HepG2 (cell line): ENCODE data around the gene RAB11FIP5. TPM values are rescaled to one million over a fixed set of nuclear protein-coding genes. Genes with fewer than 3 reads are reported as not detected.

ENCODE experiments used
- ATAC-seq: fragments of 200-7000 bp; cut with Tn5 transposase; 3 replicates; pipeline ENCODE4 v1.9.1; 2020; ENCODE audit warnings: mild to moderate bottlenecking, moderate library complexity
- Bru-seq: library from RNA; stranded (reverse); fragments of 400-500 nt; gene quantifications from one replicate; lab custom pipeline; 2021; lab: Mats Ljungman, UMichigan
- BruChase-seq, 2 experiments: library from RNA; stranded (reverse); fragments of 400-500 nt; gene quantifications; one replicate each; lab custom pipeline; 2021; lab: Mats Ljungman, UMichigan
- BruUV-seq: library from RNA; stranded (reverse); fragments of 400-500 nt; replicated peaks from 2 replicates; lab custom pipeline; 2021; lab: Mats Ljungman, UMichigan
- CTCF ChIA-PET: fragments of 300-600 bp; formaldehyde crosslinking; extraction: SDS; loops from one replicate; lab custom pipeline; 2021; ENCODE audit warnings: low total read pairs, inconsistent platforms, low intra/inter-chr PET ratio; lab: Yijun Ruan, JAX
- POLR2A ChIA-PET: fragments of 350-600 bp; sonication (Branson Sonifier 250); formaldehyde crosslinking; loops from one replicate; lab custom pipeline; 2020; ENCODE audit warnings: antibody characterized with exemption, inconsistent platforms; lab: Yijun Ruan, JAX
- DNase-seq: peaks from one replicate; pipeline ENCODE4 v3.0.0-alpha.2; 2015; ENCODE audit warnings: low spot score
- FAIRE-seq: peaks from 3 replicates; lab custom pipeline; 2011; peaks lifted over from hg19 to GRCh38; lab: Jason Lieb, UNC
- H2AFZ ChIP-seq: one replicate; pipeline ENCODE4 v1.6.1; 2011; ENCODE audit warnings: low read length, inconsistent platforms
- H3K27ac ChIP-seq: fragments of 300-600 bp; 3 replicates; pipeline ENCODE4 v1.8.0; 2011; ENCODE audit warnings: mixed run types, mild to moderate bottlenecking, mixed read lengths, low read length, inconsistent platforms; ENCODE audit not compliant: insufficient read depth; ENCODE audit errors: extremely low read length
- H3K27me3 ChIP-seq, 2 experiments: fragments of 200-600 bp in 1 of 2; 2 replicates in 1 of 2; 3 replicates in 1 of 2; pipeline versions ENCODE4 v1.6.0 to v1.8.0; 2011; ENCODE audit warnings: low read length in 2 of 2, mild to moderate bottlenecking in 2 of 2, moderate library complexity in 2 of 2, inconsistent platforms in 1 of 2; ENCODE audit not compliant: insufficient read depth in 2 of 2, control insufficient read depth in 1 of 2
- H3K36me3 ChIP-seq, 2 experiments: fragments of 200-600 bp in 1 of 2; replicated peaks in 1 of 2; 2 replicates in 1 of 2; 3 replicates in 1 of 2; pipeline versions ENCODE4 v1.5.1 to v1.8.0; 2011; ENCODE audit warnings: low read length in 2 of 2, inconsistent platforms in 1 of 2; ENCODE audit not compliant: insufficient read depth in 2 of 2, control insufficient read depth in 1 of 2
- H3K4me1 ChIP-seq: 2 replicates; pipeline ENCODE4 v1.5.1; 2012; ENCODE audit warnings: low read length, inconsistent platforms; ENCODE audit not compliant: insufficient read depth
- H3K4me2 ChIP-seq: 2 replicates; pipeline ENCODE4 v1.6.0; 2011; ENCODE audit warnings: low read depth, low read length, inconsistent platforms
- H3K4me3 ChIP-seq, 3 experiments: fragments of 200-600 bp in 1 of 3; sonication (generic), shearing (Covaris generic) in 1 of 3; replicated peaks in 1 of 3; 2 replicates each; pipeline ENCODE4 v1.5.1; 2011 to 2016; ENCODE audit warnings: low read length in 3 of 3, inconsistent platforms in 2 of 3, low read depth in 2 of 3, mild to moderate bottlenecking in 2 of 3, control low read depth in 1 of 3, mixed read lengths in 1 of 3; ENCODE audit not compliant: insufficient read depth in 1 of 3
- H3K79me2 ChIP-seq: one replicate; pipeline ENCODE4 v1.6.1; 2011; ENCODE audit warnings: low read length, inconsistent platforms; ENCODE audit not compliant: insufficient read depth
- H3K9ac ChIP-seq: 2 replicates; pipeline ENCODE4 v1.6.0; 2011; ENCODE audit warnings: mild to moderate bottlenecking, low read depth, low read length, inconsistent platforms; ENCODE audit not compliant: insufficient read depth
- H3K9me3 ChIP-seq: 2 replicates; pipeline ENCODE4 v1.5.1; 2012; ENCODE audit warnings: mild to moderate bottlenecking, low read length
- H4K20me1 ChIP-seq: 2 replicates; pipeline ENCODE4 v1.6.0; 2011; ENCODE audit warnings: inconsistent platforms, mild to moderate bottlenecking, low read length, moderate library complexity; ENCODE audit not compliant: insufficient read depth
- FOXC1 ChIP-seq: sonication (generic); formaldehyde crosslinking; IDR thresholded peaks from 2 replicates; pipeline ENCODE4 v1.8.0; 2022; ENCODE audit warnings: mild to moderate bottlenecking, missing genetic modification reagents, borderline replicate concordance
- HCFC1 ChIP-seq: fragments of 150-350 bp; IDR thresholded peaks from 2 replicates; pipeline ENCODE4 v1.6.1; 2014; ENCODE audit warnings: low read depth, low read length
- MXD1 ChIP-seq: sonication (generic); formaldehyde crosslinking; IDR thresholded peaks from 2 replicates; pipeline ENCODE4 v1.4.0; 2020; ENCODE audit warnings: mild to moderate bottlenecking, missing genetic modification reagents
- MXD4 ChIP-seq: IDR thresholded peaks from 2 replicates; pipeline ENCODE4 v1.6.1; 2016; ENCODE audit warnings: mild to moderate bottlenecking, missing biosample characterization, missing genetic modification reagents
- NR2C2 ChIP-seq: sonication (generic); formaldehyde crosslinking; IDR thresholded peaks from 2 replicates; pipeline ENCODE4 v1.4.0; 2020; ENCODE audit warnings: missing genetic modification reagents, mild to moderate bottlenecking, moderate library complexity, borderline replicate concordance
- SRF ChIP-seq: IDR thresholded peaks from 2 replicates; pipeline ENCODE4 v1.6.1; 2011; ENCODE audit warnings: mild to moderate bottlenecking, low read depth, low read length, moderate library complexity
- TEAD3 ChIP-seq: optimal IDR thresholded peaks from 2 replicates; pipeline ENCODE3; 2016; ENCODE audit warnings: borderline replicate concordance
- ZBTB7B ChIP-seq: sonication (generic); formaldehyde crosslinking; IDR thresholded peaks from 2 replicates; pipeline ENCODE4 v1.4.0; 2020; ENCODE audit warnings: missing genetic modification reagents
- ZNF205 ChIP-seq: IDR thresholded peaks from 2 replicates; pipeline ENCODE4 v1.6.1; 2018; ENCODE audit warnings: missing biosample characterization, missing genetic modification reagents
- ZNF350 ChIP-seq: sonication (generic); formaldehyde crosslinking; IDR thresholded peaks from 2 replicates; pipeline ENCODE4 v1.4.0; 2020; ENCODE audit warnings: mild to moderate bottlenecking, low read depth, missing genetic modification reagents, borderline replicate concordance
- ZNF572 ChIP-seq: sonication (generic); formaldehyde crosslinking; IDR thresholded peaks from 2 replicates; pipeline ENCODE4 v1.5.1; 2020; ENCODE audit warnings: mild to moderate bottlenecking, missing genetic modification reagents
- ZNF710 ChIP-seq: sonication (generic); formaldehyde crosslinking; IDR thresholded peaks from 2 replicates; pipeline ENCODE4 v1.5.0; 2020; ENCODE audit warnings: mild to moderate bottlenecking, missing genetic modification reagents, borderline replicate concordance
- ZNF746 ChIP-seq: sonication (generic); formaldehyde crosslinking; IDR thresholded peaks from 2 replicates; pipeline ENCODE4 v1.8.0; 2022; ENCODE audit warnings: mild to moderate bottlenecking, missing genetic modification reagents
- ZNF816 ChIP-seq: sonication (generic); formaldehyde crosslinking; IDR thresholded peaks from 2 replicates; pipeline ENCODE4 v1.8.0; 2022; ENCODE audit warnings: missing genetic modification reagents, mild to moderate bottlenecking, borderline replicate concordance
- WGBS: methylation state at CpG from one replicate; pipeline ENCODE4 v1.1.6; 2017; ENCODE audit warnings: low lambda C conversion rate; 5-methylcytosine and 5-hydroxymethylcytosine counted together
- in situ Hi-C: cut with HindIII; loops from 2 replicates; pipeline ENCODE4 v1.10.0; 2017; ENCODE audit warnings: low pct_unique_long_range_greater_than_20kb; ENCODE audit not compliant: extremely low pct_ligation_motif_present
- intact Hi-C: fragments of 100-400 bp; cut with micrococcal nuclease; formaldehyde crosslinking; loops from one replicate; pipeline ENCODE4 v1.10.0; 2022; ENCODE audit not compliant: unreplicated experiment
- long read RNA-seq, 2 experiments: library from RNA in 1 of 2; library from polyadenylated mRNA in 1 of 2; stranded (forward) in 1 of 2; unstranded in 1 of 2; transcript quantifications; one replicate each; pipeline ENCODE4 v2.0.0, GENCODE V29; 2019 to 2022
- polyA minus RNA-seq, 3 experiments: library from RNA; depleted of rRNA, polyadenylated mRNA; stranded (reverse); fragments of >200 nt; gene quantifications; 2 replicates each; pipeline ENCODE4 v1.2.3, GENCODE V29; 2011; ENCODE audit warnings: low replicate concordance in 1 of 3
- polyA plus RNA-seq, 8 experiments: library from polyadenylated mRNA; depleted of rRNA in 3 of 8; stranded (reverse) in 7 of 8; unstranded in 1 of 8; fragments of >200 nt; fragmentation: Illumina TruSeq in 4 of 8; extraction: Trizol in 4 of 8; gene quantifications; 2 replicates each; pipeline versions ENCODE4 v1.2.1 to v1.2.3, GENCODE V29; 2011 to 2016; ENCODE audit warnings: low read depth in 4 of 8, missing spikeins in 1 of 8, mixed read lengths in 1 of 8; ENCODE audit not compliant: insufficient read depth in 1 of 8
- total RNA-seq, 5 experiments: library from RNA; depleted of rRNA; stranded (reverse); fragments of >200 nt; fragmentation: Illumina TruSeq; extraction: Trizol; gene quantifications; 2 replicates each; pipeline ENCODE4 v1.2.3, GENCODE V29; 2016; ENCODE audit warnings: low read depth in 1 of 5

The RAB11FIP5 gene
- total RNA-seq (2016; rRNA removed; fragmentation: Illumina TruSeq; extraction: Trizol) (8.7 and 9.4 TPM in 2 replicates), polyA plus RNA-seq (2011; rRNA removed) (21.9 and 22.9 TPM in 2 replicates), polyA minus RNA-seq (2011; rRNA and poly(A)+ RNA removed; ENCODE audit: low replicate concordance) (29.9 and 45.2 TPM in 2 replicates), Bru-seq, nascent RNA (percentile 68 among the genes with signal in this experiment), BruChase-seq, experiment 1, labeled RNA remaining after a 6-hour chase (percentile 75 among the genes with signal in this experiment), BruChase-seq, experiment 2, labeled RNA remaining after a 2-hour chase (percentile 72 among the genes with signal in this experiment)
- 3.7 and 4.2 TPM in 2 replicates for total RNA-seq (2016; cell fraction: cytosol; rRNA removed; fragmentation: Illumina TruSeq; extraction: Trizol; ENCODE audit: low read depth)
- total RNA-seq (2016; cell fraction: insoluble cytoplasmic fraction; rRNA removed; fragmentation: Illumina TruSeq; extraction: Trizol): 8.6 and 9.1 TPM in 2 replicates
- total RNA-seq (2016; cell fraction: membrane; rRNA removed; fragmentation: Illumina TruSeq; extraction: Trizol): 10.0 and 13.0 TPM in 2 replicates
- total RNA-seq (2016; cell fraction: nucleus; rRNA removed; fragmentation: Illumina TruSeq; extraction: Trizol): 6.7 and 7.5 TPM in 2 replicates
- polyA plus RNA-seq (2011; cell fraction: cytosol; rRNA removed): 17.5 and 19.5 TPM in 2 replicates
- 19.6 and 23.6 TPM in 2 replicates for polyA plus RNA-seq (2011; cell fraction: nucleus; rRNA removed)
- polyA plus RNA-seq (2012): 25.5 and 27.1 TPM in 2 replicates
- 2.1 TPM in 2 replicates for polyA plus RNA-seq (2016; cell fraction: cytosol; fragmentation: Illumina TruSeq; extraction: Trizol; ENCODE audit: low read depth)
- 8.6 and 12.8 TPM in 2 replicates for polyA plus RNA-seq (2016; cell fraction: insoluble cytoplasmic fraction; fragmentation: Illumina TruSeq; extraction: Trizol; ENCODE audit: low read depth)
- polyA plus RNA-seq (2016; cell fraction: membrane; fragmentation: Illumina TruSeq; extraction: Trizol; ENCODE audit: low read depth): 5.8 and 6.9 TPM in 2 replicates
- 10.7 and 10.8 TPM in 2 replicates for polyA plus RNA-seq (2016; cell fraction: nucleus; fragmentation: Illumina TruSeq; extraction: Trizol; ENCODE audit: insufficient read depth, low read depth)
- 12.6 and 13.2 TPM in 2 replicates for polyA minus RNA-seq (2011; cell fraction: cytosol; rRNA and poly(A)+ RNA removed)
- 14.7 and 18.7 TPM in 2 replicates for polyA minus RNA-seq (2011; cell fraction: nucleus; rRNA and poly(A)+ RNA removed)
- long read RNA-seq, experiment 1, full-length matches to known transcripts: 1 of 10 reads
- long read RNA-seq, experiment 1, partial matches to known transcripts: 3 of 10 reads
- long read RNA-seq, experiment 1, other reads (novel, unspliced or antisense): 6 of 10 reads
- long read RNA-seq, experiment 2, full-length matches to known transcripts: 11 of 56 reads
- long read RNA-seq, experiment 2, partial matches to known transcripts: 26 of 56 reads
- long read RNA-seq, experiment 2, other reads (novel, unspliced or antisense): 19 of 56 reads

- peak within 1 kb of the TSS; percentile 99 for H3K4me2 ChIP-seq
- FAIRE-seq: no peak
- TF ChIP-seq MXD4 (CRISPR knock-in tag) (peak; percentile 73; the same call in 1 of the 2 replicates), MXD1 (CRISPR knock-in tag) (peak; percentile 46; the same call in 1 of the 2 replicates), HCFC1 (no peak), ZNF710 (CRISPR knock-in tag) (peak; percentile 36; the same call in 1 of the 2 replicates), ZNF572 (peak; percentile 94; the same call in 1 of the 2 replicates), ZNF205 (0 out of 2 replicates have a peak, but pooled peaks have one; percentile 27), ZBTB7B (CRISPR knock-in tag) (peak; percentile 77), FOXC1 (CRISPR knock-in tag) (peak; percentile 41), ZNF350 (peak; percentile 54; the same call in 1 of the 2 replicates), NR2C2 (CRISPR knock-in tag) (peak; percentile 45; the same call in 1 of the 2 replicates), ZNF746 (peak; percentile 58; the same call in 1 of the 2 replicates), TEAD3 (CRISPR knock-in tag) (peak; percentile 10), ZNF816 (CRISPR knock-in tag) (peak; percentile 47; the same call in 1 of the 2 replicates), SRF (no peak)
These were observed at the start of gene RAB11FIP5 for GRCh38 chr2:73112913-73113854. TSS of gene RAB11FIP5 (minus strand) at chr2:73112948. CDS start at chr2:73112777, 171 bp downstream.

More at GRCh38 chr2:73112913-73113854, at the start of gene RAB11FIP5:
- H3K27me3 ChIP-seq: no peaks in the 10 kb centered on the region; a peak in 2 of 5 replicates
- DNase-seq (peak; percentile 57), ATAC-seq (peak; percentile 82)
- ChIA-PET CTCF (no interaction called here), POLR2A (interaction anchor here (1.0 to 2.6 kb wide), 9 partner anchors 14 to 120 kb away, joined by 3 to 17 read pairs (median 6); partner anchors contain the start of genes CCT7, PRADC1, SFXN5 and SMYD5)
- WGBS: 5% methylated on average over 20 of the region's 93 CpGs
- H3K4me3 ChIP-seq: peak within 1 kb of the TSS; percentile 64 to 92 (median 85)
- peaks cover 13% of the 10 kb centered on the region for H4K20me1 ChIP-seq
- intact Hi-C loops (loop anchor here (2.0 kb wide), 1 partner anchor 16 kb away; no protein-coding TSS in a partner anchor), in situ Hi-C loops (no loop called here)
- no peaks in the 10 kb centered on the region; a peak in 1 of 5 replicates for H3K36me3 ChIP-seq
- no peak within 1 kb of the TSS for H2AFZ ChIP-seq
- H3K27ac ChIP-seq: peak within 1 kb of the TSS; percentile 54
- H3K9me3 ChIP-seq: no peaks in the 10 kb centered on the region
- H3K4me1 ChIP-seq: peaks cover 50% of the 10 kb centered on the region
- BruUV-seq: TSS peak; percentile 80
- H3K79me2 ChIP-seq: peaks cover 35% of the 10 kb centered on the region
- peak within 1 kb of the TSS; percentile 80 for H3K9ac ChIP-seq
